GM18951 (cell line): Measurements from ENCODE around the gene GALE.

Source experiments
- POLR2A ChIP-seq: IDR thresholded peaks from 4 replicates; pipeline ENCODE4 v1.6.1; 2011; ENCODE audit warnings: mild to moderate bottlenecking; ENCODE audit not compliant: insufficient read length, insufficient read depth; ENCODE audit errors: extremely low read depth
- in situ Hi-C: fragments of 300-500 bp; cut with MboI; formaldehyde crosslinking; loops from one replicate; pipeline ENCODE4 v1.12.0; 2022; ENCODE audit warnings: low sequenced_read_pairs, mixed read lengths, inconsistent platforms; ENCODE audit not compliant: unreplicated experiment

Gene GALE

GRCh38 chr1:23776217-23776616, 24.3 kb downstream of the GALE start:
- TF ChIP-seq POLR2A: no peak
- in situ Hi-C loops: no loop called here

- in situ Hi-C loops: no loop called here
- no peak for TF ChIP-seq POLR2A
These were observed 26.2 kb downstream of the GALE start for GRCh38 chr1:23774174-23774880.

DNA sequence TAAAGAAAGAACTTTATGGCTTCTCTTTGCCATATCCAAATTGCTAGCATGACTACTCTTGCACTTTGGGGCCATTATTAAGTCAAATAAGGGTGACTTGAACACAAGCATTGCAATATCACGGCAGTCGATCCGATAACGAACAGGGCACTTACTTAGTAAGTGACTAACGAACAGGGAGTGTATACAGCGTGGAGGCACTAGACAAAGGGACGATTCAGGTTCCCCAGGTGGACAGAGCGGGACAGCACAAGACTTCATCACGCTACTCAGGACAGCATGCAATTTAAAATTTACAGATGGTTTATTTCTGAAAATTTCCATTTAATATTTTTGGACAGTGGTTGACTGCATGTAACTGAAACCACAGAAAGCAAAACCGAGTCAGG, 27.7 kb downstream of the GALE start:
- in situ Hi-C loops: no loop called here
- TF ChIP-seq POLR2A: no peak

GRCh38 chr1:23772049-23772853, 28.3 kb downstream of the GALE start:
- TF ChIP-seq POLR2A: no peak
- in situ Hi-C loops: no loop called here

DNA sequence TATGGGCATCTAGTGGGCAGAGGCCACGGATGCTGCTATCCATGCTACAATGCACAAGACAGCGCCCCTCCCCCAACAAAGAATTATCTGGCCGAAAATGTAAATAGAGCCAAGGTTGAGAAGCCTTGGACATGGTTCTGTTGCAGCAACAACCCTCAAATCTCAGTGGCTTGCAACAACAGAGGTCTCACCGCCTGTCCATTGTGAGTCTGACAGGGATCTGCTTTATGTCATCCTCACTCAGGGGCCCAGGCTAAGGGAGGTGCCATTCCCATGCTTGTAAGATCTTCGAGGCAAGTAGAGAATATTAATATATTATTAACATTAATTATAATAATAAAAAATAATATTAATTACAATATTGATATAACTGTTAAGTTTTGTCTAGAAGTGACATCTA, 31.8 kb downstream of the GALE start:
- in situ Hi-C loops: no loop called here
- no peak for TF ChIP-seq POLR2A

DNA sequence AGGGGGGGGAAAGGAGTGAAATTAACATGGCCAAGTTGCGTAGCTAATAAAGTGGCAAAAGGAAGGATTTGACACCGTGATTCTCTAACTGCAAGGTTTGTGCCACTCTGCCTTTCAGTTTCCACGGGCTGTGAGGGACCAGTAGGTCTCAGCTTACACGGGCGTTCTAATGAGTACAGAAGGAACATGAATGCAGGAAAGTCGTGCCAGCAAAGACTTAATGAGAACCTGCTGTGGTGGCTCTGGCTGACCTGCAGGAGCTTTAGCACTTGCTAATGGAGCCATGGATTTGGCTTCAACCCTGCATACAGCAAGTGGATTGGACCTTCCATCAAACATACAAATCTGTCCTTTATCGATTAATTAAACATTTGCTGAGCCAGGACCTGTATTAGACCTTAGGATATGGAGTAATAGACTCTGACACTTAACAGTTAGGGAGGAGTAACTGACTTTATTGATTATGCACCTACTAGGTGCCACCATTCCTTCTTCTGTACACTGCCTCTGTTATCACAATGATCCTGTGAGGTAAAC, 37.4 kb downstream of the GALE start:
- TF ChIP-seq POLR2A: no peak
- in situ Hi-C loops: no loop called here

- in situ Hi-C loops: loop anchor here (10.0 kb wide), 1 partner anchor 64 kb away; the partner anchor contains the start of gene RPL11
These were observed 41.3 kb downstream of the GALE start for GRCh38 chr1:23759277-23759676.

GRCh38 chr1:23757812-23758211, 42.7 kb downstream of the GALE start:
- TF ChIP-seq POLR2A: no peak
- in situ Hi-C loops: loop anchor here (10.0 kb wide), 1 partner anchor 63 kb away; the partner anchor contains the start of gene RPL11

More at GRCh38 chr1:23759277-23759676, 41.3 kb downstream of the GALE start:
- TF ChIP-seq POLR2A: no peak

DNA sequence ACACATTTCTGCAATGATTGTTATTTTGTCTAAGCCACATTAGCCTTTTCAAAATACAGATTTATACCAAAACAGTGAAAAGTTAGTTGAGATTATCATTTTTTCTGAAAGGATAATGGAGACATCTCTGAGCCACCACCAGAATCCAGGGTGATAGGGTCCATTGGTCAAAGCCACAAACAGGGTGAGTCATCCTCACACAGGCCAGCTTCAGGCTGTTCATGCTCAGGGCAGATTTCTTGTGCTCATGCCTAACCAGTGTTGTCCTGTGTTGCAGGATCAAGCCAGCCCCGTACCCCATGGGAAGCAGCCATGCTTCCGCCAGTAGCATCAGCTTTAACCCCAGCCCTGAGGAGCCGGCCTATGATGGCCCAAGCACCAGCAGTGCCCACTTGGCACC, 43.9 kb downstream of the GALE start:
- in situ Hi-C loops: loop anchor here (10.0 kb wide), 1 partner anchor 62 kb away; the partner anchor contains the start of gene RPL11
- TF ChIP-seq POLR2A: no peak

- in situ Hi-C loops: loop anchor here (5.0 to 10.0 kb wide), 2 partner anchors 58 to 211 kb away; partner anchors contain the start of gene RPL11
- no peak for TF ChIP-seq POLR2A
These were observed 47.6 kb downstream of the GALE start for GRCh38 chr1:23752909-23753308.

DNA sequence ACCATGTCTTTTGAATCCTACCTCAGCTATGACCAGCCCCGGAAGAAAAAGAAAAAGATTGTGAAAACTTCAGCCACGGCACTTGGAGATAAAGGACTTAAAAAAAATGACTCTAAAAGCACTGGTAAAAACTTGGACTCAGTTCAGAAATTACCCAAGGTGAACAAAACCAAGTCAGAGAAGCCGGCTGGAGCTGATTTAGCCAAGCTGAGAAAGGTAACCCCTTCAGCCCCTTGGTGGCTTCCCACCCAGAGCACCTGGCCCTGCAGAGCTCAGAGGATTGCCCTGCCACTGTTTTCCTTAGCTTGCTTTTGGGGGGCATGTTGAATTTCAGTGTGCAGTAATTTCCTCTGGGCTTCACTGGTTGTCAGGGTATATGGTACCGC, 48.7 kb downstream of the GALE start:
- TF ChIP-seq POLR2A: no peak
- in situ Hi-C loops: loop anchor here (5.0 to 10.0 kb wide), 2 partner anchors 57 to 210 kb away; partner anchors contain the start of gene RPL11

- in situ Hi-C loops: loop anchor here (5.0 to 10.0 kb wide), 2 partner anchors 56 to 209 kb away; partner anchors contain the start of gene RPL11
These were observed 49.3 kb downstream of the GALE start for GRCh38 chr1:23751050-23751814.

GRCh38 chr1:23748016-23748415, 52.5 kb downstream of the GALE start:
- in situ Hi-C loops: no loop called here
- TF ChIP-seq POLR2A: no peak

More at GRCh38 chr1:23751050-23751814, 49.3 kb downstream of the GALE start:
- TF ChIP-seq POLR2A: no peak
